ENCODE data around the gene ANKHD1.

Gene ANKHD1

DNA sequence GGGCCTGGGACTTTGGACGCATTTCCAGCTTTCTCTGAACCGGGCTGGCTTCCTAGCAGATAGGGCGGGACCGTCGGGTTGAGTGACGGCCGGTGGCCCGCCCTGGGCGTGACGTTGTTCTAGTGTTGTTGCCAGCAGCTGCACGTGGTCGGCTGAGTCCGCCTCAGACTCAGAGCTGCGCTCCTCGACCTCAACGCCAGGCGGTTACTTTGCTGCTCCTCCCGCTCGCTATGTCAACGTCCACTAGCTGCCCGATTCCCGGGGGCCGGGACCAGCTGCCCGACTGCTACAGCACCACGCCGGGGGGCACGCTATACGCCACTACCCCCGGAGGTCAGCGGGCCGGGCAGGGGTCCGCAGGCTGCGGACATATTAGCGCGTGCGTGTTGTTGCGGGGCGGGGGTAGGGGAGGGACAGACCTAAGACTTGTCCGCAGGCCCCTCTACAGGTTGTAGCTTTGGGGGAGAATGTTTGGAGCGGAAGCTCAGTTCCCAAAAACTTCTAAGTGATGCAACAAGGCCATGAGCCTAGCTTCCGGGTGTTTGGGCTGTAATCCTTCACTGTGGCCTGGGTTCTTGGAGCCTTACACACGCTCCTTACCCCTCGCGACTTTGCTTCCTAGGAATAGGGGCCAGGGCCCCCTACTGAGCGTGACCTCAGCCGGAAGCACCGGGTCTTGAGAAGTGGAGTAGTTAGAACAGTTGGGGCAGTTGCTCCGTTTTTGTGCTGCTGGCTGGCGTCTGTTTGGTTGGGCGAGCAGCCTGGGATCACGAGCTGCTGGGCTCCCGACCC lies 146.1 kb downstream of the ANKHD1 start, which contains the start of gene EIF4EBP3:
TSS of gene EIF4EBP3 (plus strand) at position 155 of the 792 bp plus-strand sequence. CDS start at position 231, 76 bp downstream.
- peak; percentile 91 to 93 for DNase-seq

DNA sequence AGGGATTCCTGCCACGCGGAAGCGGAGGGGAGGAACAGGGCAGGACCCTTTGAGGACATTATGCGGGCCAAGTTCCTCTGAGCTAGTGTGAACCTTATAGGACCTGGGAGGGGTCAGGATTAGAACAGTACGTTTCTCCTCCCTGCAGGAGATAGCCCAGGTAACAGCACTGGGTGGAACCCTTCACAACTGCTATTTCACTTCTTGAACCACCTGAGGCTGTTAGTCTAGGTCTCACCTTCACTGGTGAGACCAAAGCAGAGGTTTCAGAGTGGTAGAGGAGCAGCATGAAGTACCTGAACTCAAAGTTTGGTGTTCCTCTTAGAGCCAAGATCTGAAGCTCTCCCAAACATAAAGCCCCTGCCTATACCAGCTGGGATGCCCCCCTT lies 146.7 kb downstream of the ANKHD1 start:
- DNase-seq, result no peak

DNA sequence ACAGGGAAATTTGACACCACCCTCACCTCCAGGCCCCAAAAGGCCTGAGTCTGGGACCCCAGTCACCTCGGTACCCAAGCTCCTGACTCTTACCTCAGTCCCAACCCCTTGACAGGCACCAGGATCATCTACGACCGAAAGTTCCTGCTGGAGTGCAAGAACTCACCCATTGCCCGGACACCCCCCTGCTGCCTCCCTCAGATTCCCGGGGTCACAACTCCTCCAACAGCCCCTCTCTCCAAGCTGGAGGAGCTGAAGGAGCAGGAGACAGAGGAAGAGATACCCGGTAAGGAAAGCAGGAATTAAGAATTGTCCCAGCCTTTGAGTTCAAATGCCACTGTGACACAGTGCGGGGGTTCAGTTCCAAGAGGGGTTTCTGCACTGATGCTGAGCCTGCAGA lies 147.2 kb downstream of the ANKHD1 start:
- no peak for DNase-seq

- DNase-seq, result peak; percentile 52 to 76
Measured at GRCh38 chr5:140549237-140550144, 147.9 kb downstream of the ANKHD1 start.

DNA sequence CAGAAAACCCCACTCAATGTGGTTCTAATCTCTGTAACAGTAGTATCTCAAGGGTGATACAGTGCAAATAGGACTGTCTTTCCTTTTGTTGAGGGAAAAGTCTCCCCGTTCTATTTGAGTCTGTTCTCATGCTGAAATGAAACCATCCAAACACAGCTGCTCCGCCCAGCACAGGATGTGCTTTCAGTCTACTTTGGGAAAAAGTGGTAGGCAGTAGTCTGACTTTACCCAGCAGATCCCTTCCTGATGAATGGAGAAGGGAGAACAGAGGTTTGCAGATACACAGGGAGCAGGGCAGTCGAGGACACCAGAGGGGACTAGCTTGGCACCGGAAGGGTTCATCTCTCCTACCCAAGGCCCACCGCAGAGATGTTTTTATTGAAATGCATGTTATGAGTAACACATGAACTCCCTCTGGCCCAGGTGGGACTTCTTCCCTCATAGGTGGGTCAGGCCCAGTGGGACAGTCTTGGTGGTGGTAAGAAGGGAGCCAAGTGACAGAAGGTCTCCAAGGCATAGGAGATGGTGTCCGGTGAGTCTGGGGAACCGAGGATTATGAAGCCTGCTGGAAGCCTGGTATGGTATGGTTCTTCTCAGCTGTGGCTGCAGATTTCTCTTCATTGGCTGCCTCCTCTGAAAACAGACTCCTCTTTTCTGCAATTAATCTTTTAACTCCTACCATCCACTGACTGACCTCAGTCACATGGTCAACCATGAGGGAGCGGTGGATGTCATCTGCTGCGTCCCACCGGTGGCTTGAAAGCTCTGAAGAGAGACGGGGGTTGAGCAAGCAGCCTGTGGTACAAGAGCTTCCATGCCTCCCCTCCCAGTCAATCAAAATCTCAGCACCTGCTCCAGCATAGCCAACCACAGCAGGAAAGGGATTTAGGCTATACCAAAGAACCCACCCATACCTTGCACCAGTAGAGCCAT lies 148.8 kb downstream of the ANKHD1 start:
- DNase-seq, result no peak

GRCh38 chr5:140551872-140552271 lies 150.2 kb downstream of the ANKHD1 start:
- DNase-seq, result no peak

- DNase-seq, result no peak
Measured at GRCh38 chr5:140553657-140554056, 152.0 kb downstream of the ANKHD1 start.

- peak; percentile 52 to 68 for DNase-seq
Measured at GRCh38 chr5:140554454-140554853, 152.8 kb downstream of the ANKHD1 start.

- peak in 1 of 2 donors; percentile 25 for DNase-seq
Measured at GRCh38 chr5:140555747-140556312, 154.2 kb downstream of the ANKHD1 start.

- peak; percentile 40 to 52 for DNase-seq
Measured at GRCh38 chr5:140556438-140556837, 154.8 kb downstream of the ANKHD1 start.

- DNase-seq, result peak; percentile 89 to 95
Measured at GRCh38 chr5:140557136-140557805, 155.6 kb downstream of the ANKHD1 start, which contains the start of gene SRA1. TSS of gene SRA1 (minus strand) at chr5:140557473. CDS start at chr5:140557452, 21 bp downstream.

GRCh38 chr5:140557965-140558364 lies 156.3 kb downstream of the ANKHD1 start:
- no peak for DNase-seq

GRCh38 chr5:140558542-140558941 lies 156.9 kb downstream of the ANKHD1 start:
- no peak for DNase-seq

- DNase-seq, result no peak
Measured at GRCh38 chr5:140560227-140560626, 158.6 kb downstream of the ANKHD1 start.

DNA sequence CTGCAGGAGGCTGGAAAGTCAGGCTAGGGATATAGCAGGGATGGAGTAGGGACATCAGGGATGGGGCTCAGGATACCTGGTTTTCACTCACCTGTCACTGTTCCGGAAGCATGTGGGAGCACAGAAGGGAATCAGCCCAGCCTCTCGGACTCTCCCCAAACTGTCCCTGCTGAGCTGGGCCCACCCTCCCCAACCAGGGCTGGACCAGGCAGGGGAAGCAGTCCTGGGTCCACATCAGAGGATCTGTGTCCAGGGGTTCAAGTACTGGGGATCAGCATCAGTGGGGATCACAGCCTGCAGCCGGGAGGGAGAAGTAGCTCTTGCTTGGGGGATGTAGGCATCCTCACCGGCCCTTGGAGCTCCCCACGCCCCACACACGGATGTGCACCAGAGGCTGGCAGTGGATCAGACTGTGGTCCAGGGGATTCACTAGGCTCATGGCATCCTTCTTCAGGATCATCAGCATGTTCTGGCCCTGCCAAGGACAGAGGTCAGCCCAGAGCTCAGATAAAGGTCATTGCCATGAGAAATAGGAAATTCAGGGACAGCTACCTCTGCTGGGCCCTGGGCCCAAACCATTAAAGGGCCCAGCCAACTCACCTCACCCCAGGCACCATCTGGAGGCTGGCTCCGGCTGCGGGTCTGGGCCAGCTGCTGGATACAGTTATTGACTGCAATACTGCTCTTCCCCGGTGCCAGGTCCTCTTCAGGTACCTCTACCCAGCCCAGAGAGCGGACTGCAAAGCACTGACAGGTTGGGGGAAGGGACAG lies 160.3 kb downstream of the ANKHD1 start:
- no peak for DNase-seq

- DNase-seq, result no peak
Measured at GRCh38 chr5:140563596-140563995, 162.0 kb downstream of the ANKHD1 start.

- peak; percentile 97 to 98 for DNase-seq
Measured at GRCh38 chr5:140564196-140565023, 162.8 kb downstream of the ANKHD1 start, which contains the start of the genes APBB3 and SLC35A4. TSS of gene APBB3 (minus strand) at chr5:140564598. CDS start at chr5:140564245, 353 bp downstream. TSS of gene SLC35A4 (plus strand) at chr5:140564828. CDS start at chr5:140567170, 2,342 bp downstream.

- DNase-seq, result no peak
Measured at GRCh38 chr5:140565024-140565779, 163.6 kb downstream of the ANKHD1 start.

- no peak for DNase-seq
Measured at GRCh38 chr5:140565780-140566095, 164.1 kb downstream of the ANKHD1 start.

Data from inflammatory macrophage treated with lipopolysaccharide for 1 hour (primary cell).